Mononuclear cell (primary cell): Measurements from ENCODE around the gene DHX38. TPM values are rescaled to one million over a fixed set of nuclear protein-coding genes. Genes with fewer than 3 reads are reported as not detected.
"Not testable (repeated sequence)": the region's sequence is repeated elsewhere in the genome, so short reads cannot be mapped to it uniquely, and the experiment has no call there.

Experiments
- H3K27me3 ChIP-seq: 2 replicates; pipeline ENCODE4 v1.6.0; 2011; ENCODE audit warnings: low read length, control low read depth; ENCODE audit not compliant: insufficient read depth
- H3K4me1 ChIP-seq: 2 replicates; pipeline ENCODE4 v1.5.1; 2011; ENCODE audit warnings: mild to moderate bottlenecking, low read length, control low read depth; ENCODE audit not compliant: insufficient read depth
- H3K4me3 ChIP-seq: 2 replicates; pipeline ENCODE4 v1.5.1; 2011; ENCODE audit warnings: mild to moderate bottlenecking, low read length, moderate library complexity
- H3K9me3 ChIP-seq: 2 replicates; pipeline ENCODE4 v1.5.1; 2011; ENCODE audit warnings: low read depth, mild to moderate bottlenecking, control low read depth, low read length
- total RNA-seq: library from RNA; depleted of rRNA; stranded (reverse); fragments of >200 nt; gene quantifications from one replicate; pipeline ENCODE4 v1.2.3, GENCODE V29; 2012

Gene DHX38
- total RNA-seq, 1 donor = 38.0 TPM

GRCh38 chr16:72072514-72073342 is 20.9 kb upstream of the DHX38 start:
- no peaks in the 10 kb centered on the region for H3K4me1 ChIP-seq
- no peaks in the 10 kb centered on the region for H3K27me3 ChIP-seq
- no peak overlapping the region for H3K4me3 ChIP-seq
- H3K9me3 ChIP-seq = no peaks in the 10 kb centered on the region

GRCh38 chr16:72073560-72074230 is 20.0 kb upstream of the DHX38 start:
- Histone ChIP-seq H3K4me3 (no peak overlapping the region), H3K4me1 (no peaks in the 10 kb centered on the region)

GRCh38 chr16:72075067-72075466 is 18.6 kb upstream of the DHX38 start:
- H3K27me3 ChIP-seq, H3K9me3 ChIP-seq, H3K4me3 ChIP-seq, H3K4me1 ChIP-seq: not testable (repeated sequence)

More at GRCh38 chr16:72073560-72074230, 20.0 kb upstream of the DHX38 start:
- no peaks in the 10 kb centered on the region for H3K27me3 ChIP-seq
- H3K9me3 ChIP-seq = no peaks in the 10 kb centered on the region

GRCh38 chr16:72076991-72077706 is 16.5 kb upstream of the DHX38 start:
- H3K4me3 ChIP-seq, H3K9me3 ChIP-seq, H3K4me1 ChIP-seq, H3K27me3 ChIP-seq: not testable (repeated sequence)

GRCh38 chr16:72083778-72084404 is 9.8 kb upstream of the DHX38 start:
- no peak overlapping the region for H3K4me3 ChIP-seq
- H3K27me3 ChIP-seq = no peaks in the 10 kb centered on the region
- H3K4me1 ChIP-seq = no peaks in the 10 kb centered on the region
- peaks cover 6% of the 10 kb centered on the region for H3K9me3 ChIP-seq

GRCh38 chr16:72084445-72084844 is 9.2 kb upstream of the DHX38 start:
- no peaks in the 10 kb centered on the region for H3K4me1 ChIP-seq
- peaks cover 6% of the 10 kb centered on the region for H3K9me3 ChIP-seq
- no peak overlapping the region for H3K4me3 ChIP-seq
- H3K27me3 ChIP-seq = no peaks in the 10 kb centered on the region

- H3K27me3 ChIP-seq = no peaks in the 10 kb centered on the region
These were observed 8.6 kb upstream of the DHX38 start for GRCh38 chr16:72085002-72085401.

GRCh38 chr16:72091217-72091616 is 2.4 kb upstream of the DHX38 start:
- no peaks in the 10 kb centered on the region for H3K27me3 ChIP-seq
- peaks cover 33% of the 10 kb centered on the region for H3K4me1 ChIP-seq
- H3K4me3 ChIP-seq = no peak overlapping the region
- no peaks in the 10 kb centered on the region for H3K9me3 ChIP-seq

More at GRCh38 chr16:72085002-72085401, 8.6 kb upstream of the DHX38 start:
- peaks cover 6% of the 10 kb centered on the region for H3K9me3 ChIP-seq
- no peak overlapping the region for H3K4me3 ChIP-seq
- no peaks in the 10 kb centered on the region for H3K4me1 ChIP-seq

- no peaks in the 10 kb centered on the region for H3K27me3 ChIP-seq
- peak overlapping the region; percentile 93 for H3K4me3 ChIP-seq
- H3K4me1 ChIP-seq = peaks cover 33% of the 10 kb centered on the region
- no peaks in the 10 kb centered on the region for H3K9me3 ChIP-seq
These were observed 707 bp upstream of the DHX38 start for GRCh38 chr16:72092832-72093447.

GRCh38 chr16:72094266-72094610 is 591 bp downstream of the DHX38 start:
- Histone ChIP-seq H3K4me1 (peaks cover 33% of the 10 kb centered on the region), H3K4me3 (peak overlapping the region; percentile 93), H3K9me3 (no peaks in the 10 kb centered on the region), H3K27me3 (no peaks in the 10 kb centered on the region)

GRCh38 chr16:72098936-72099335 is 5.3 kb downstream of the DHX38 start:
- Histone ChIP-seq H3K9me3 (no peaks in the 10 kb centered on the region), H3K27me3 (no peaks in the 10 kb centered on the region), H3K4me1 (peaks cover 13% of the 10 kb centered on the region), H3K4me3 (no peak overlapping the region)

- Histone ChIP-seq H3K4me1 (peaks cover 9% of the 10 kb centered on the region), H3K27me3 (no peaks in the 10 kb centered on the region), H3K9me3 (no peaks in the 10 kb centered on the region), H3K4me3 (no peak overlapping the region)
These were observed 5.8 kb downstream of the DHX38 start for GRCh38 chr16:72099377-72099818.

- no peaks in the 10 kb centered on the region for H3K9me3 ChIP-seq
- no peaks in the 10 kb centered on the region for H3K4me1 ChIP-seq
- no peaks in the 10 kb centered on the region for H3K27me3 ChIP-seq
- H3K4me3 ChIP-seq = no peak overlapping the region
These were observed 7.5 kb downstream of the DHX38 start for GRCh38 chr16:72101195-72101594.

GRCh38 chr16:72104905-72105304 is 11.3 kb downstream of the DHX38 start:
- Histone ChIP-seq H3K4me1 (no peaks in the 10 kb centered on the region), H3K27me3 (no peaks in the 10 kb centered on the region), H3K4me3 (no peak overlapping the region), H3K9me3 (no peaks in the 10 kb centered on the region)
